ENCODE data around the gene TMEM14B.

The TMEM14B gene

GRCh38 chr6:10756085-10756484 lies 8.5 kb downstream of the TMEM14B start:
- no peak overlapping the region for H3K4me3 Mint-ChIP-seq
- TF ChIP-seq, protein P1, sequence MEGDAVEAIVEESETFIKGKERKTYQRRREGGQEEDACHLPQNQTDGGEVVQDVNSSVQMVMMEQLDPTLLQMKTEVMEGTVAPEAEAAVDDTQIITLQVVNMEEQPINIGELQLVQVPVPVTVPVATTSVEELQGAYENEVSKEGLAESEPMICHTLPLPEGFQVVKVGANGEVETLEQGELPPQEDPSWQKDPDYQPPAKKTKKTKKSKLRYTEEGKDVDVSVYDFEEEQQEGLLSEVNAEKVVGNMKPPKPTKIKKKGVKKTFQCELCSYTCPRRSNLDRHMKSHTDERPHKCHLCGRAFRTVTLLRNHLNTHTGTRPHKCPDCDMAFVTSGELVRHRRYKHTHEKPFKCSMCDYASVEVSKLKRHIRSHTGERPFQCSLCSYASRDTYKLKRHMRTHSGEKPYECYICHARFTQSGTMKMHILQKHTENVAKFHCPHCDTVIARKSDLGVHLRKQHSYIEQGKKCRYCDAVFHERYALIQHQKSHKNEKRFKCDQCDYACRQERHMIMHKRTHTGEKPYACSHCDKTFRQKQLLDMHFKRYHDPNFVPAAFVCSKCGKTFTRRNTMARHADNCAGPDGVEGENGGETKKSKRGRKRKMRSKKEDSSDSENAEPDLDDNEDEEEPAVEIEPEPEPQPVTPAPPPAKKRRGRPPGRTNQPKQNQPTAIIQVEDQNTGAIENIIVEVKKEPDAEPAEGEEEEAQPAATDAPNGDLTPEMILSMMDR (IDR thresholded peaks at IDR 0.05; ENCODE audit: unreplicated experiment in 3 of 3): no peak
- peak overlapping the region in 1 of 3 experiments; percentile 48 for H3K27ac Mint-ChIP-seq
- peaks cover 75% of the 10 kb centered on the region for H3K36me3 Mint-ChIP-seq (ENCODE audit: low read depth)
- H3K4me1 Mint-ChIP-seq: peaks cover 12% of the 10 kb centered on the region
- no peaks in the 10 kb centered on the region for H3K9me3 Mint-ChIP-seq
- no peaks in the 10 kb centered on the region for H3K27me3 Mint-ChIP-seq (ENCODE audit: low read depth)

GRCh38 chr6:10759312-10759839 lies 11.8 kb downstream of the TMEM14B start:
- H3K9me3 Mint-ChIP-seq: no peaks in the 10 kb centered on the region
- H3K4me3 Mint-ChIP-seq: no peak overlapping the region
- peaks cover 11% of the 10 kb centered on the region for H3K4me1 Mint-ChIP-seq
- TF ChIP-seq, protein P1 (IDR thresholded peaks at IDR 0.05; ENCODE audit: unreplicated experiment in 3 of 3): peak; percentile 44 to 54 (median 53)
- H3K27ac Mint-ChIP-seq: peak overlapping the region; percentile 37 to 68 (median 44)
- H3K36me3 Mint-ChIP-seq (ENCODE audit: low read depth): peaks cover 68% of the 10 kb centered on the region
- H3K27me3 Mint-ChIP-seq (ENCODE audit: low read depth): no peaks in the 10 kb centered on the region

DNA sequence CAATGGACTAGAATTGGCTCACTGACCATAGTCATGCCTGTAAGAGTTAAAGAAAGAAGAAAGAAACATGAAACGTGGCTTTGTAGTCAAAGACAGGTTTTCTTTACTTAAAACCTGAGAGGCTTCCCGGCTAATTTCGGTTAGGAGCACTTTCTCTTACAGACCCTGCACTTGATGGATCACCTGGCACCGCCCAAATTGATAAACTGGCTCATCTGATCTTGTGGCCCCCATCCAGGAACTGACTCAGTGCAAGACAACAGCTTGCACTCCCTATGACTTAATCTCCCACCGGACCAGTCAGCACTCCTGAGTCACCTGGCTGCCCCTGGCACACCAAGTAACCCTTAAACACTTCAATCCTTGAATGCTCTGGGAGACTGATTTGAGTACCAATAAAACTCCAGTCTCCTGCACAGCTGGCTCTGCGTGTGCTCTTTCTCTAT lies 12.3 kb downstream of the TMEM14B start:
- no peaks in the 10 kb centered on the region for H3K27me3 Mint-ChIP-seq (ENCODE audit: low read depth)
- TF ChIP-seq, protein P1 (IDR thresholded peaks at IDR 0.05; ENCODE audit: unreplicated experiment in 3 of 3): no peak
- H3K4me3 Mint-ChIP-seq: no peak overlapping the region

GRCh38 chr6:10763006-10763405 lies 15.4 kb downstream of the TMEM14B start:
- H3K4me1 Mint-ChIP-seq: peaks cover 11% of the 10 kb centered on the region
- TF ChIP-seq, protein P1 (IDR thresholded peaks at IDR 0.05; ENCODE audit: unreplicated experiment in 3 of 3): no peak
- no peaks in the 10 kb centered on the region for H3K27me3 Mint-ChIP-seq (ENCODE audit: low read depth)
- H3K36me3 Mint-ChIP-seq (ENCODE audit: low read depth): peaks cover 39% of the 10 kb centered on the region
- no peaks in the 10 kb centered on the region for H3K9me3 Mint-ChIP-seq
- H3K4me3 Mint-ChIP-seq: no peak overlapping the region
- H3K27ac Mint-ChIP-seq: no peak overlapping the region

More for the DNA sequence above, 12.3 kb downstream of the TMEM14B start:
- Mint-ChIP-seq H3K4me1 (peaks cover 11% of the 10 kb centered on the region), H3K27ac (peak overlapping the region in 1 of 3 experiments; percentile 37), H3K36me3 (ENCODE audit: low read depth) (peaks cover 63% of the 10 kb centered on the region), H3K9me3 (no peaks in the 10 kb centered on the region)

- TF ChIP-seq, protein P1 (IDR thresholded peaks at IDR 0.05; ENCODE audit: unreplicated experiment in 3 of 3): no peak
- no peak overlapping the region for H3K4me3 Mint-ChIP-seq
- peaks cover 21% of the 10 kb centered on the region for H3K36me3 Mint-ChIP-seq (ENCODE audit: low read depth)
- no peaks in the 10 kb centered on the region for H3K27me3 Mint-ChIP-seq (ENCODE audit: low read depth)
- H3K9me3 Mint-ChIP-seq: no peaks in the 10 kb centered on the region
- peaks cover 8% of the 10 kb centered on the region for H3K4me1 Mint-ChIP-seq
- H3K27ac Mint-ChIP-seq: no peak overlapping the region
Observed at GRCh38 chr6:10769419-10769818, 21.8 kb downstream of the TMEM14B start.

DNA sequence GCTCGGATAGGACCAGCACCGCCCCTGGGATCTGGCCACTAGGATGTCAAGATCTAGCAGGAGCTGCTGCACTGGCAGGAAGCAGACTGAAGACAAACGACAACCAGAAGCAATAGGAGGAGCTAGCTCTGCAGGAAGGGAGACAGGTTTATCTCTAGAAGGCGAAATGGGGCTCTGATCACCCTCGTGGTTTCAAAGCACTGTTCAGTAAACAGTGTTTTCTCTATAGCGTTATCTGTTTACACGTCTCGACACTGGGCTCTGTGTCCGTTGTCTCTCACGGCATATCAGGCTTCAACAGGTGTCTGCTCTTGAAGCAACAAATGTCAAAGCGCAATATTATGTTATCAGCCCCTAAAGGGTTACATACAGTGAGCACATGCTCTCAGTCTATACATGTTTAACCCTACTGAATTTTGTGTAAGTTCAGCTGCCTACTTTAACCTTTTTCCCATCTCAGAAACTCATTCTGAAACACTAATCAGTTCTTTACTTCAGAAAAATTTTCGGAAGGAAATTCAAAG lies 23.8 kb downstream of the TMEM14B start:
- H3K27me3 Mint-ChIP-seq (ENCODE audit: low read depth): no peaks in the 10 kb centered on the region
- no peaks in the 10 kb centered on the region for H3K9me3 Mint-ChIP-seq
- H3K4me1 Mint-ChIP-seq: peaks cover 8% of the 10 kb centered on the region
- H3K27ac Mint-ChIP-seq: no peak overlapping the region
- TF ChIP-seq, protein P1 (IDR thresholded peaks at IDR 0.05; ENCODE audit: unreplicated experiment in 3 of 3): no peak
- H3K36me3 Mint-ChIP-seq (ENCODE audit: low read depth): peaks cover 32% of the 10 kb centered on the region
- H3K4me3 Mint-ChIP-seq: no peak overlapping the region

All from nephron (organoid).